Chondrocyte (in vitro differentiated cells): ENCODE measurements around the gene PRR27. TPM values are rescaled to one million over a fixed set of nuclear protein-coding genes. Genes with fewer than 3 reads are reported as not detected.

ENCODE experiments used
- DNase-seq: peaks from one replicate; pipeline ENCODE4 v3.0.0; 2021; ENCODE audit warnings: mixed read lengths, low spot score
- H3K27ac Mint-ChIP-seq: one replicate; pipeline ENCODE4 v1.8.0; 2021; ENCODE audit warnings: mild to moderate bottlenecking, moderate library complexity, mixed read lengths; ENCODE audit not compliant: unreplicated experiment
- H3K27me3 Mint-ChIP-seq: 2 replicates; pipeline ENCODE4 v1.8.0; 2021; ENCODE audit warnings: low read depth, mixed read lengths
- H3K36me3 Mint-ChIP-seq: 2 replicates; pipeline ENCODE4 v1.8.0; 2021; ENCODE audit warnings: low read depth, mixed read lengths
- H3K4me1 Mint-ChIP-seq: 2 replicates; pipeline ENCODE4 v1.8.0; 2021; ENCODE audit warnings: low read depth, mild to moderate bottlenecking, mixed read lengths
- H3K4me3 Mint-ChIP-seq: one replicate; pipeline ENCODE4 v1.8.0; 2021; ENCODE audit warnings: mild to moderate bottlenecking, moderate library complexity, mixed read lengths; ENCODE audit not compliant: unreplicated experiment
- H3K9me3 Mint-ChIP-seq: 2 replicates; pipeline ENCODE4 v1.8.0; 2021; ENCODE audit warnings: low read depth, mixed read lengths
- CTCF ChIP-seq: fragments of 200-600 bp; sonication (generic); IDR thresholded peaks from 2 replicates; pipeline ENCODE4 v1.5.0; 2021; ENCODE audit warnings: antibody characterized with exemption, mild to moderate bottlenecking, moderate library complexity
- total RNA-seq: library from RNA; stranded (reverse); gene quantifications from 3 replicates; pipeline ENCODE4 v1.2.1, GENCODE V29; 2021

PRR27 gene
- total RNA-seq, 1 donor from 2014 or later = not detected

- DNase-seq = no peak
- no peaks in the 10 kb centered on the region for H3K9me3 Mint-ChIP-seq
- H3K27ac Mint-ChIP-seq = no peak overlapping the region
- no peaks in the 10 kb centered on the region for H3K4me1 Mint-ChIP-seq
- no peak for TF ChIP-seq CTCF
- H3K4me3 Mint-ChIP-seq = no peak overlapping the region
- no peaks in the 10 kb centered on the region for H3K36me3 Mint-ChIP-seq
- H3K27me3 Mint-ChIP-seq = peaks cover 15% of the 10 kb centered on the region
Observed at GRCh38 chr4:70177090-70177489, 23.1 kb downstream of the PRR27 start.

DNA sequence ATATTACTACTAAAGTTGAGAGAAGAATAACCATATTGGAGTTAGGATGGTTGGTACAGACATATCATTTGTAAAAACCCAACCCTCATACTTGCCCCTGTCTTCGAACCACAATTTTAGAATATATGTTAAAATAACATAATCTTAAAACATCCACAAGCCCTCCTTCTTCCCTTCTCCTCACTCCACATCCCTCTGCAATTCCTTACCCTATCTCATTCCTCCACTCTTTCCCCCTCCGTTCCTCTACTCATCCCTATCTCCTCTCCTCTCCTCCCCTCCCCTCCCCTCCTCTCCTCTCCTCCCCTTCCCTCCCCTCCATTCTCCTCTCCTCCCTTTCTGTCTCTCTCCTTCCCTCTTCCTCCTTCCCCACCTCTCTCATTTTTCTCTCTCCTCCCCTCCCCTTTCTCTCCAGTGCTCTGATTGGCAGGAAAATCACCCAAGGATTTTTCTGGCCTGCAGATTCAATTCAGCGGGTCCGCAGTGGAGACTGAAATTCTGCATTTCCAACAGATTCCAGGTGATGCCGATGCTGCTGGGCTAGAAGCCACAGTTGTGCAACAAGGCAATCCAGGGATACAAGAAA is 24.1 kb downstream of the PRR27 start:
- peaks cover 23% of the 10 kb centered on the region for H3K27me3 Mint-ChIP-seq
- no peak for TF ChIP-seq CTCF
- no peaks in the 10 kb centered on the region for H3K9me3 Mint-ChIP-seq
- no peak overlapping the region for H3K27ac Mint-ChIP-seq
- H3K4me1 Mint-ChIP-seq = no peaks in the 10 kb centered on the region
- H3K36me3 Mint-ChIP-seq = no peaks in the 10 kb centered on the region
- DNase-seq = no peak
- H3K4me3 Mint-ChIP-seq = no peak overlapping the region

- Mint-ChIP-seq H3K9me3 (no peaks in the 10 kb centered on the region), H3K4me3 (no peak overlapping the region), H3K27ac (no peak overlapping the region), H3K4me1 (no peaks in the 10 kb centered on the region), H3K27me3 (peaks cover 19% of the 10 kb centered on the region), H3K36me3 (no peaks in the 10 kb centered on the region)
- no peak for DNase-seq
- no peak for TF ChIP-seq CTCF
Observed at GRCh38 chr4:70179811-70180210, 25.8 kb downstream of the PRR27 start.

GRCh38 chr4:70181864-70182263 is 27.8 kb downstream of the PRR27 start:
- H3K36me3 Mint-ChIP-seq = no peaks in the 10 kb centered on the region
- no peak overlapping the region for H3K4me3 Mint-ChIP-seq
- no peak overlapping the region for H3K27ac Mint-ChIP-seq
- H3K9me3 Mint-ChIP-seq = no peaks in the 10 kb centered on the region
- no peak for DNase-seq
- peaks cover 28% of the 10 kb centered on the region for H3K27me3 Mint-ChIP-seq
- H3K4me1 Mint-ChIP-seq = no peaks in the 10 kb centered on the region
- TF ChIP-seq CTCF = no peak

DNA sequence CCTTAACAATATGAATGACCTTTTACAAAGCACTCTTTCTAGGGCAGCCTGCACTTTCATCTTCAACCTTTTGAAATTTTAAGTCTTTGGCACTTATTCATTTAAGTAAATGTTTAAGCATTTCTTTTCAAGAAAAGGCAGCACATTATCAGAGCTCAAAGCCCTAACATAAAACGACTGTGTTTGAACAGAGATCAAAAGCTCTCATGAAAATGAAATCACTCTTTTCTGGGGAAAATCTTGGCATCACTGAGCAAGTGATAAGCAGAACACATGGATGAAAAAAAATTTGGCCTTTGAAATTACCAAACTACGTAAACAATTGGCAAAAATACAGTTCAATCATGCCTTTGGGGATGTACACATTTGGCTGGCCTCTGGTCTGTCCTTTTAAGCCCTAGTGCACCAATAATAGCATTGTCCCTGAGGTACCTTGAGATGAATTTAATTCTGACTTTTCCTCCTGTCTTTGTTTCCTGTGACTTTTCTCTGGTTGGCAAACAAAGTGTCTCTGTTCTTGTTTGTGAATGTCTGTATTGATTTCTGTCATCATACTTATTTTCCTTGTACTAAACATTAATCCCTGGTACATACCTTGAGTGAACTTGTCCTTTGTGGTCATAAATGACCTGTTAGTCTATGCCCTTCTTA is 28.6 kb downstream of the PRR27 start:
- Mint-ChIP-seq H3K4me3 (no peak overlapping the region), H3K27ac (no peak overlapping the region), H3K9me3 (no peaks in the 10 kb centered on the region), H3K27me3 (peaks cover 26% of the 10 kb centered on the region), H3K4me1 (no peaks in the 10 kb centered on the region), H3K36me3 (no peaks in the 10 kb centered on the region)
- TF ChIP-seq CTCF = no peak
- DNase-seq = no peak
